Measurements from ENCODE around the gene GMNN.
"Not testable (repeated sequence)": the region's sequence is repeated elsewhere in the genome, so short reads cannot be mapped to it uniquely, and the experiment has no call there.

Gene GMNN
- long read RNA-seq, donor 1, transcript GMNN-201 (7 exons, 1,262 nt), result major isoform, 7 of 24 reads
- long read RNA-seq, donor 1, transcript GMNN-202 (7 exons, 1,133 nt), result major isoform, 7 of 24 reads
- long read RNA-seq, donor 1, partial matches to known transcripts, result 0 of 24 reads
- long read RNA-seq, donor 1, other reads (novel, unspliced or antisense), result 8 of 24 reads
- long read RNA-seq, donor 2, transcript GMNN-202 (7 exons, 1,133 nt), result major isoform, 8 of 11 reads
- long read RNA-seq, donor 2, partial matches to known transcripts, result 0 of 11 reads
- long read RNA-seq, donor 2, other reads (novel, unspliced or antisense), result 0 of 11 reads
- long read RNA-seq, donor 3, transcript GMNN-201 (7 exons, 1,262 nt), result major isoform, 5 of 5 reads
- long read RNA-seq, donor 3, partial matches to known transcripts, result 0 of 5 reads
- long read RNA-seq, donor 3, other reads (novel, unspliced or antisense), result 0 of 5 reads
- long read RNA-seq, donor 4, transcript GMNN-201 (7 exons, 1,262 nt), result major isoform, 5 of 9 reads
- long read RNA-seq, donor 4, partial matches to known transcripts, result 0 of 9 reads
- long read RNA-seq, donor 4, other reads (novel, unspliced or antisense), result 0 of 9 reads
- long read RNA-seq, donor 5, transcript GMNN-202 (7 exons, 1,133 nt), result minor isoform, 5 of 25 reads
- long read RNA-seq, donor 5, transcript GMNN-201 (7 exons, 1,262 nt), result major isoform, 12 of 25 reads
- long read RNA-seq, donor 5, partial matches to known transcripts, result 0 of 25 reads
- long read RNA-seq, donor 5, other reads (novel, unspliced or antisense), result 6 of 25 reads
- long read RNA-seq, donor 6, transcript GMNN-201 (7 exons, 1,262 nt), result major isoform, 9 of 11 reads
- long read RNA-seq, donor 6, partial matches to known transcripts, result 0 of 11 reads
- long read RNA-seq, donor 6, other reads (novel, unspliced or antisense), result 0 of 11 reads
- long read RNA-seq, donor 7, transcript GMNN-201 (7 exons, 1,262 nt), result major isoform, 17 of 31 reads
- long read RNA-seq, donor 7, transcript GMNN-202 (7 exons, 1,133 nt), result minor isoform, 6 of 31 reads
- long read RNA-seq, donor 7, partial matches to known transcripts, result 0 of 31 reads
- long read RNA-seq, donor 7, other reads (novel, unspliced or antisense), result 5 of 31 reads
- long read RNA-seq, donor 8, transcript GMNN-202 (7 exons, 1,133 nt), result minor isoform, 7 of 19 reads
- long read RNA-seq, donor 8, transcript GMNN-201 (7 exons, 1,262 nt), result major isoform, 10 of 19 reads
- long read RNA-seq, donor 8, partial matches to known transcripts, result 0 of 19 reads
- long read RNA-seq, donor 8, other reads (novel, unspliced or antisense), result 0 of 19 reads

GRCh38 chr6:24774696-24775519, at the start of gene GMNN:
TSS of gene GMNN (plus strand) at chr6:24774937. CDS start at chr6:24777247, 2,310 bp downstream.
- peak; percentile 90 for DNase-seq

DNA sequence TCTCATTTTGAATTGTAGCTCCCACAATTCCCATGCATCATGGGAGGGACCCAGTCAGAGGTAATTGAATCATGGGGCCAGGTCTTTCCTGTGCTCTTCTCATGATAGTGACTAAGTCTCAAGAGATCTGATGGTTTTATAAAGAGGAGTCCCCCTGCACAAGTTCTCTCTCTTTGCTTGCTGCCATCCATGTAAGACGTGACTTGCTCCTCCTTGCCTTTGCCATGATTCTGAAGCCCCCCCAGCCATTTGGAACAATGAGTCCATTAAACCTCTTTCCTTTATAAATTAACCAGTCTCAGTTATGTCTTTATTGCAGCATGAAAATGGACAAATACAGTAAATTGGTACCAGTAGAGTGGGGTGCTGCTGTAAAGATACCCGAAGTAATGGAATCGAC, 44.1 kb upstream of the GMNN start:
- not testable (repeated sequence) for DNase-seq

GRCh38 chr6:24731456-24732134, 43.1 kb upstream of the GMNN start:
- not testable (repeated sequence) for DNase-seq

GRCh38 chr6:24734166-24734565, 40.6 kb upstream of the GMNN start:
- no peak for DNase-seq

- not testable (repeated sequence) for DNase-seq
Measured at GRCh38 chr6:24734710-24735109, 40.0 kb upstream of the GMNN start.

GRCh38 chr6:24738741-24739140, 36.0 kb upstream of the GMNN start:
- no peak for DNase-seq

DNA sequence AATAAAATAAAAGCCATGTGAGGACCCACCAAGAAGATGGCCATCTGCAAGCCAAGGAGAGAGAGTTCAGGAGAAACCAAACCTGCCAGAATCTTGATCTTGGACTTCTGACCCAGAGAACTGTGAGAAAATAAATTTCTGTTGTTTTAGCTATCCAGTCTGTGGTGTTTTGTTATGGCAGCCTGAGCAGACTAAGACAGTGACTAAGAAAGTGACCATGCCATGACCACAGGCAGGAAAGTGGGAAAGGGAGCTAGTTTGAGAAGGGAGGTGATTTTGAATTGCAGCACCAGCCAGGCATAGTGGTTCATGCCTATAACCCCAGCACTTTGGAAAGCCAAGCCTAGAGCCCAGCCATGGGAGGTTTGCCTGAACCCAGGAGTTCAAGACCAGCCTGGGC, 33.9 kb upstream of the GMNN start:
- no peak for DNase-seq

DNA sequence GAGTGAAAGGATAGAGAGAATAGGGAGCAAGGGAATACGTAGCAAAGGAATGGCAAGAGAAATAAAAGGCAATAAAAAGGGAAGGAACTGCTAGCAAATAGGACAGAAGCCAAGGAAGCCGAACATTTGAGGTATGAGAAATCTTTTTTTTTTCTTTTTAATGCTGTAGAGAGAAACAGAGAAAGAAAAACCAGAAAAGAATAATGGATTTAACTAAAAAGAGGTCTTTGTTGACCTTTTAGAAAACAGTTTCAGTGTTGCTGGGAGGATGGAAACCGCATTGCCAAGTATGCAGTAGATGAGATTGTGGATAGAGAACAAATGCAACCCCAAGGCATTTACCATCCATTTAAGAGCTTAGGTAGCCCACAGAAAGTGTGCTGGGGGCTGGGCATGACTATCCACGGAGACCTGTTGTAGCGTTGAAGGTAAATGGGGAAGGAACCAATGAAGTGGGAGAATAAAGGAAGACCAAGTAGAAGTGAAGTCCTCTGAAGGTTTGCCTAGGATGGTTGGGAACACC, 32.5 kb upstream of the GMNN start:
- DNase-seq, result no peak

DNA sequence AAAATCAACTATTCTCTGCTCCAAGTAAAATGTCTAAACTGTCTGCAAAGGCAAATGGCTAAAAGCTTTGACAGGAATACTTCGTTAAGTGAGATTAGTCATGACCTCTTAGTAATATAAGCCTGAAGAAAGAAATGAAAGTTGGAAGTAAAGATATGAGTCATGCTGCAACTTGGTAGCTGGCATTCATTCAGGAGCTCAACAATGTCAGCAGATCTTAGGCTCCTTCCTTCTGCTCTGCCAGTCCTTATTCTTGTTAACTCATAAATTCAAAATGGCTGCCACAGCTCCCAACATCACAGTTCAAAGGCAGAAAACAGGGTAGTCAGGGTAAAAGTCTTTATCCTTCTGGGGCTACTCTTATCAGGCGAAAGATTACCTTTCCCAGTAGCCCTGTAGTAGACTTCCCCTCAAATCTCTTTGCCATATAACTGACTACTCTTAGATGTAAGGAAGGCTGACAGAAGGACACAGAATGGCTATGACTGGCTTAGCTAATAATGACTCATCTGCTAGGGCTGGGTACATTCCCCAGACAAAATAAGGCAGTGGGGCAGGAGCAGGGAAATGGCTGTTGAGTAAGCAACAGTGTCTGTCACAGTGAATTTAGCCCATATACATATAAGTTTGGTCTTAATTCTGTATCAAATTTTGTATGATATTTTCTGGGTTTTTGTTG, 31.3 kb upstream of the GMNN start:
- no peak for DNase-seq

GRCh38 chr6:24743944-24744335, 30.8 kb upstream of the GMNN start:
- DNase-seq, result no peak

DNA sequence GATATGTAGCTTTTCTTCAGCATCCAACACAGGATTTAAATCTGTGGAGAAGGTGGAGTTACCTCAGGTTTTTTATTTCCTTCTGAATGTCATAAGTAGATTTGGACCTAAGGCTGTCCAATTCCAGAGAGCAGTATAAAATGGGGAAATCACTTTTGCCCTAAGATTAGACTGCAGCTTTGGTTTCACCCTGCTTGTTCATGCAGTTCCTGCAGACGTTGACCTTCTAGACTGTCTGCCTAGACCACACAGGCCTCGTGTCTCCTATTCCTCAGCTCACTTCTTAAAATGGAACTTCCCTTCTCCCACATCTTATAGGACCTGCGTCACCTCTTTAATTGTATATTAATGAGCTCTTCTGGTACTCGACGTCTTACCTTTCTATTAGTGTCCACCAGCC, 29.8 kb upstream of the GMNN start:
- DNase-seq, result no peak

- no peak for DNase-seq
Measured at GRCh38 chr6:24749297-24749696, 25.4 kb upstream of the GMNN start.

DNA sequence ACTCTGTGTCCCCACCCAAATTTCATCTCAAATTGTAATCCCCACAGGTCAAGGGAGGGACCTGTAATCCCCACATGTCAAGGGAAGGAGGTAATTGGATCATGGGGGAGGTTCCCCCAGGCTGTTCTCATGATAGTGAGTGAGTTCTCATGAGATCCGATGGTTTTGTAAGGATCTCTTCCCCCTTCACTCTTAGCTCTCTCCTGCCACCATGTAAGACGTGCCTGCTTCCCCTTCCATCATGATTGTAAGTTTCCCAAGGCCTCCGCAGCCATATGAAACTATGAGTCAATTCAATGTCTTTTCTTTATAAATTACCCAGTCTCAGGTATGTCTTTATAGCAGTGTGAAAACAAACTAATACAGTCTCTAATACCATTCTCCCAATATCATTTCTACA, 23.9 kb upstream of the GMNN start:
- DNase-seq, result not testable (repeated sequence)

DNA sequence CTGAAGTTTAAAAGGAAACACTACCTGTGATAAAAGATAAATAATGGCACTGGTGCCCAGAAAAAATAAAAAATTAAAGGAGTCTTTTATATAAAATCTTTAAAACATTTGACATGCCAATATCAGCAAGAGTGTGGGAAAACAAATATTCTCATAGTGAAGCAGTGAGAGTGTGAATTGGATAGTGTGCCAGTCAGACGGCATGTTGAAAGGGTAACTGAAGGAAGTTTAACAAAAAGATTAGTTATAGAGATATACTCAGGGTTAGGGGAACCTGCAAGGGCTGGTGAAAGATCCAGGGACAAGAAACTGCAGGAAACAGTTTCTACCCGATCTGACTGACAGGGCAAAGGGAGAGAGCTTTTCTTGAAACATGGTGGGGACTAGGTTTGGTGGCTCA, 22.2 kb upstream of the GMNN start:
- DNase-seq, result no peak

DNA sequence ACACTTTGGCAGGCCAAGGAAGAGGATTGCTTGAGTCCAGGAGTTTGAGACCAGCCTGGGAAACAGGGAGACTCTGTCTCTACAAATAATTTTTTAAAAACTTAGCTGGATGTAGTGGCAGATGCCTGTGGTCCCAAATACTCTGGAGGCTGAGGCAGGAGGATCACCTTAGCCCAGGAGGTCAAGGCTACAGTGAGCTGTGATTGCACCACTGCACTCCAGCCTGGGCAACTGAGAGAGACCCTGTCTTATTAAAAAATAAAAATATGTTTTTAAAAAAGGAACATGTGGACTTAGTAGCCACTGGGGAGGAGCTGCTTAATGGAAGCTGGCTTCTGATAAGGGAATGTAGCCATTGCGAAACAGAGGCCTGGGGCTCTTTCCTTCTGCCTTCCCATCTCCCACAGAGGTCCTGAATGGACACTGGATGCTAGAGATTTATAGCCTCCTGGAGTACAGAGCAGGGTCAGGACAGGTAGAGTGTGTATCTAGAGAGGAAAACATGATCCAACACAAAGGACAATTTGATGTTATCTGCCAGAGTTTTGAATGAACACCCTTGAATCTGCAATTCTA, 21.7 kb upstream of the GMNN start:
- no peak for DNase-seq

GRCh38 chr6:24753545-24753944, 21.2 kb upstream of the GMNN start:
- DNase-seq, result no peak

- not testable (repeated sequence) for DNase-seq
Measured at GRCh38 chr6:24754378-24754777, 20.4 kb upstream of the GMNN start.

DNA sequence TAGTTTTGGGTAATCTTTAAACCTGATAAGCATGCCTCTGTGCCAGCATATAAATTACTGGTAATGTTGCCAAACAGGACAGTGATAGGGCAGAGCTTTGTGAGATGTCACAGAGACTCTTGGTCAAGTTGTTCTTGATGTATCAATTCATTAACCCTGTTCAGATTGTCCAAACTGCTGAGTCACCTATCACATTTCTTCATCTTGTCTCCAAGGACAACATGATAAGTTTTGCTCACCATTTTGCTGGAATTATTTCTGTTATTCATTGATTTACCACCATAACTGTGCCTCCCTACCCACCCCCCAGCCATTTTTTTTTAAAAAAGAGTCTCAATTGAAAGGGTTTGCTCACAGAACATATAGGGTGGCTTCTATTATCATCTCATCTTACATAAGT, 19.5 kb upstream of the GMNN start:
- no peak for DNase-seq

DNA sequence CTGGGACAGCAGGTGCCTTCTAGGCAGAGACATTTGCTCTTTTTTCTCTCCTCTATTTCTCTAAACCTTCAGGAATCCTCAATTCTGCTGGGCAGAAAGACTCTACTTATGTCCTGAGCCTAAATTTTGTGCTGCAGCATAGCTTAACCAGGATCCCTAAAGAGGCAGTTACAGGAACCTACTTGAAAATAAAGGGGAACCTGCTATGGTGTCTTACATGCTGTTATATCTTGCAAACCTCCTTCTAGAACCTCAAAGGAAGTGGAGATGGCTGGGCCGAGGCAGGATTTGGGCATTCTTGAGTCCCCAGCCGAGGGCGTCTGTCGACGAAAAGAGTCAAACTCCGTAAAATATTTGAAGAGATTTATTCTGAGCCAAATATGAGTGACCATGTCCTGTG, 17.1 kb upstream of the GMNN start:
- no peak for DNase-seq

GRCh38 chr6:24759718-24760117, 15.0 kb upstream of the GMNN start:
- DNase-seq, result no peak
